AML-193 (cell line): ENCODE results near the gene RAD51B.
"Not testable (repeated sequence)": the region's sequence is repeated elsewhere in the genome, so short reads cannot be mapped to it uniquely, and the experiment has no call there.

Experiments used
- DNase-seq, 2 experiments: peaks; one replicate each; lab custom pipeline; 2025; lab: John Stamatoyannopoulos, UW

The RAD51B gene

DNA sequence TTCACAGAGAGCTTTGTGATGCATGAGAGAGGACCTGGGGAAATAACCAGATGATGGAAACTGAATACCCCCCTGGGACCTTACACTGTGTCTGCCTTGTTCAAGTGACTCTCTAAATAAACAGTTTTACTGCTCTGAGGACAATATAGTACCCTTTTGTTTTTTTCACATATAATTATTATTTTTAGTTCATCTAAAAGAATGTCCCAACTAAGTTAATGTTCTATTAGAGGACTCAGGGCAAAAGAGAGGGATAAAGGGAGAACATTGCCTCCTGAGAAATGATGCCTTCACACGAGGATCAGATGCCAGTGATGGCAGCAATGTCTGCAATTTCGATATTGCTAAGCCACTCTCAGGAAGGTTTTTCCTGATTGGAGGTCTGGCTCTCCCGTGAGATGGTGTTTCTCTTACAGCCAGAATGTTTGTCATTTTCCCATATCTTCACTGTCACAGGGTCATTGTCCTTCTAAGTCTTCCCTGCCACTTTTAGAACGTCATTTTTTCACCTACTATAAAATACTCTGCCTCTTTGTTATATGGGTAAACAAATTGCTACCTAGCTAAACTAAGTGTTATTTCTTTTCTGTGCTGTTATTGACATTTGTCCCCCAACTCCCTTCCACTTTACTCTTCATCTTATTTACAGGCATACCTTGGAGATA is 201.6 kb downstream of the RAD51B start:
- DNase-seq, result no peak

DNA sequence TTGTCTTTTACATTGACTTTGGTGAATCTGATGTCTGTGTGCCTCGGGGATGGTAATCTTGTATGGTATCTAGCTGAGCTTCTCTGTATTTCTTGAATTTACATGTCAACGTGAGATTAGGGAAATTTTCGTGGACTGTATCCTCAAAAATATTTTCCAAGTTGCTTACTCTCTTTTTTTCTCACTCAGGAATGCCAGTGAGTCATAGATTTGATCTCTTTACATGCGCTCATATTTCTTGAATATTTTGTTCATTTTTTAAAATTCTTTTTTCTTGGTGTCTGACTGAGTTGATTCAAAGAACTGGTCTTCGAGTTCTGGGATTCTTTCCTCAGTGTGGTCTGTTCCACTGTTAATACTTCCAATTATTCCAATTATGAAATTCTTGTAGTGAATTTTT is 207.7 kb downstream of the RAD51B start:
- no peak for DNase-seq

DNA sequence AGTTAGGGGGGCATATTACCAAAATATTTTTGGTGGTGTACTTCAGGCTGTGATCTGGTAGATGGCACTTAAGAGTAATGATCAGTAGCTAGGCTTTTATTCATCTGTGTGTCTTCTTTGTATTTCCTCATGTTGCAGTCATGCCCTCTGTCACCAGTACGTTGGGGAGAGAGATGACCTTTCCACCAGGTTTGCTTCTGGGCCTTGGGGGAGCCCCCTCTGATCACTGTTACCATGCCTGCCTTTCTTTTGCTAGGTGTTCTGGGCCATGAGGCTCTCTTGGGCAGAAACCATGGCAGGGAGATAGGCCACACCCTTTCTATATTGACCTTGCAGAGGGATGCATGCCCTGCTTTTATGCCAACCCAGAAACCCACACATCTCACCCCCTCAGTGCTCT is 208.5 kb downstream of the RAD51B start:
- no peak for DNase-seq

DNA sequence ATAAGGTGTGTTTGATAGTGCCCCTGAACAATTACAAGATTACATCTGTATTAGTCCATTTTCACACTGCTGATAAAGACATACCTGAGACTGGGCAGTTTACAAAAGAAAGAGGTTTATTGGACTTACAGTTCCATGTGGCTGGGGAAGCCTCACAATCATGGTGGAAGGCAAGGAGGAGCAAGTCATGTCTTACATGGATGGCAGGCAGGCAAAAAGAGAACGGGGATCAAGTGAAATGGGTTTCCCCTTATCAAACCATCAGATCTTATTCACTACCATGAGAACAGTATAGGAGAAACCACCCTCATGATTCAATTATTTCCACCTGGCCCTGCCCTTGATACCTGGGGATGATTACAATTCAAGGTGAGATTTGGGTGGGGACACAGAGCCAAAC is 211.4 kb downstream of the RAD51B start:
- not testable (repeated sequence) for DNase-seq

DNA sequence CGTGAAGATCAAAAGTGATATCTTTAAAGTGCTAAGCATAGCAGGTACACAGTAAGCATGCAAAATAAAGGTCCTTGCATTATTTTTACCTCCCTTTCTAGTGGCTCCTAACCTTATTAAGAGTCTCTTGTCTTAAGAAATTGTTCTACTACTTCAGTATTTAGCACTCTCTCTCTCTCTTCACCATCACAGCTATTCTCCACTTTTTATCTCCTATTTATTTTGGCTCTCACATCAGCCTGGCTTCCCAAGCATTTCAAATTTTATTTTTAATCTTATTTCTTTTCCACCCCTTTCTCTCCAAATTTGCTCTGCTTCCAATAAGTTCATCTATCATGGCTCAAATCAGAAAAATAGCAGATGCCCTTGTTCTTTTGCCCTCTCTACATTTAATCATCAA is 212.6 kb downstream of the RAD51B start:
- no peak for DNase-seq

DNA sequence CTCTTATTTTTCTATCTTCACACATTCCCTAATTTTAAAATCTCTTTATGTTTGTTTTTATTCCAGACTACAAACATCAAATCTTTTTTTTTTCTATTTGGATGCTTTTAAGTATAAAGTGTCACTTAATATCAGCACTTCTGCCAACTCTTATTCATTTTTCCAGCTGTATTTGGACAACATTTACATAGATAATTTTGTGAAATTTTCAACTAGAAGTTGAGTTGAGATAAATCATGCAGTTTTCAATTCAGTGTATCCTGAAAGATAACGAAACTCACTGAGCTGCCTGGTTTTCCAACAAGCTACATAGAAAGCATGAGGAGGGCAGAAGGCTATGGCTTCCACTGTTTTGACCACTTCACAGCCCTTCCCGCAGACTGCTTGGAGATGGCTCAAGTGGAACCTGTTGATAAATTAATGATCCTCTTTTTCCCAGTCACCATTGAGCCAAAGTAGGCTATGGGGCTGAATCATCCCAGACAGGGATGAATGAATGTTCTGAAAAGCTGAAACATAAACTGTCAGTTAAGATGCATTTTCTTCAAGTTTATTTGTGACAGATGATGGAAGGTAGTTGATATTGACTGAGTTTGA is 213.9 kb downstream of the RAD51B start:
- no peak for DNase-seq

DNA sequence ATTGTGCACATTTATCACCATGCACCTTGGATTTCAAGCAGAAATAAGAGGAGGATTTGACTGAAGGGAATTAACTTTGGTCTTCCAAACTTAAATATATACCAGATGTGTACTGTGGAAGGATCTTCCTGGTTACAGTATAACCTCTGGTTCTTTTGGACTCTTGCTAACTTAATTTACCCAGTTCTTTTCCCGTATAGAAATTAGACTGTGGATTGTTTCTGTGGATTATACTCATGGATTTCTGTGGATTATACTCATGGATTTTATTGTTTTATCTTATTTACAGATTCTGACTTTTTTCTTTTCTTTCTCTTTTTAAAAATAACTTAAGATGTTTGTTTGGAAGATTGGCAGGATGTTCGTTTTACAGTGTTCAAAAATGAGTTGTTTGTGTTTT is 215.3 kb downstream of the RAD51B start:
- DNase-seq, result no peak

DNA sequence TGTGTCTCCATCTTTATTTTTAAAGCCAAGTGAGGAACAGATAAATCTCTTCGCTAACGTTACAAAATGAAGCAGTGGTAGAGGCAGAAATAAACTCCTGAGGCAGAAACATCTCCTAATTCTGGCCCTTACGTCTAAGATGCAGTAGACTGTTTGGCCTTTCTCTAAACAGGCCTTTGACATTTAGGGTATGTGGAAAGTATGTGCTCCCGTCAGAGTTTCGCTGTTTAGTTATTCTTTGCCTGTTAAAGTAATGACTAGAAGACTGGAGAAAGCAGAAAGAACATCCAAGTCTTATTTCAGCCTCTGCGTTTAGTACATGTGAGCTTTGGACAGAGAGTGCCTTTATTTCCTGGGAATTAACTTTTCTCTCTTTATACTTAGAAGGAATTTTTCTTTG is 216.6 kb downstream of the RAD51B start:
- no peak for DNase-seq

DNA sequence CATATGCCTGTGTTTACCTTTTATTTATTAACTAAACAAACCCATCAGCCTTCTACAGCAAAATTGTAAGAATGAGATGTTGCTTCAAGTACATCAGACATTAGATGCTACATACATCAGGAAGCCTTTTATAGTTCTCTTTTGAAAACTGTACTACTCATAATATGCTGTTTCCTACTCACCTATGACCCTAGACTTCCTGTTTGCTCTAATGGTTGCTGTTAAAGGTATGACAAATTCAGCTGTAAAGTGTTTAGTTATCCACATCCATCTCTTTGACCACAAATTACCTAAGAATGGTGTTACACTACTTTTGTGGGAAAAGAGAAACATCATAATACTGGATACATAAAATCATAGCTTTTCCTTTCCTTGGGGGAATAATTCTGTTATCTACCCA is 220.0 kb downstream of the RAD51B start:
- DNase-seq, result no peak

DNA sequence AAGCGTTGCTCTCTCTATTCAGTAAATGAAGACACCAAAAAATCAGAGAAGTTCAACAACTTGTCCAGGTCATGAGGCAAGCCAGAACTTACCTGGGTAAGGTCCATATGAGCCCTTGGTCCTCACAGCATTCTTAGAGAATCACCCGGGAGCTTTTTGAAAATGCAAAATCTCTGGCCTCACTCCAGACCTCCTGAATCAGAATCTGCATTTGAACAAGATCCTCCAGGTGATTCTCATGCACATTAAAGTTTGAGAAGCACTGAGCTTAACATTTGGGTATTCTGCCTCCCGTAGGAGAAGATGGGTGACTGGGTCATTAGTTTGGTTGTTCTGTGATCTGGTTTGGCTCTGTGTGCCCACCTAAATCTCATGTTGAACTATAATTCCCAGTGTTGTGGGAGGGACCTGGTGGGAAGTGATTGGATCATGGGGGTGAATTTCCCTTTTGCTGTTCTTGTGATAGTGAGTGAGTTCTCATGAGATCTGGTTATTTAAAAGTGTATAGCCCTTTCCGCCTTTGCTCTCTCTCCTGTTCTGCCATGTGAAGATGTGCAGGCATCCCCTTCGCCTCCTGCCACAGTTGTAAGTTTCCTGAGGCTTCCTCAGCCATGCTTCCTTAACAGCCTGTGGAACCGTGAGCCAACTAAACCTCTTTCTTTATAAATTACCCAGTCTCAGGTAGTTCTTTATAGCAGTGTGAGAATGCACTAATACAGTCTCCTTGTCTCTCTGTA is 221.2 kb downstream of the RAD51B start:
- DNase-seq, result no peak

DNA sequence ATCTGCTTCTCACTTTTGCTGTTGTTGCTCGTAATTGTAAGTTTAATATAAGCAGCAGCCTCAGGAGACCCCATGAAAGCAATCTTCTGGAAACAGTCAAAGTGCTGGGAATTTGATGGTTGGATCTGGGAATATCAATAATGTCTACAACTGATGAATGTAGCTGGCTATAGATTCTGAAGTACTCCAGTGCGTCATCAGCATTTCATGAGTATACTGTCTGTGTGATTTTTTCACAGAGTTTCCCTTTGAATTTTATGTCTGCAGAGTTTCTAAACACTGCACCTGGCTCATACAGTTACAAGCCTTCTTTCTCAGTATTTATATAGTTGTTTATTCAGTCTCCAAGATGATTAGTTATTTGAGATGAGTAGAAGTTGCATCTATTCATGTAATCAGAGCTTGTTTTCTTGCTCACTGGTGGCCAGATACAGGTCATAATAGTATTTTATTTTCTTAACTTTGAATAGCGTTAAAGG is 222.3 kb downstream of the RAD51B start:
- no peak for DNase-seq

DNA sequence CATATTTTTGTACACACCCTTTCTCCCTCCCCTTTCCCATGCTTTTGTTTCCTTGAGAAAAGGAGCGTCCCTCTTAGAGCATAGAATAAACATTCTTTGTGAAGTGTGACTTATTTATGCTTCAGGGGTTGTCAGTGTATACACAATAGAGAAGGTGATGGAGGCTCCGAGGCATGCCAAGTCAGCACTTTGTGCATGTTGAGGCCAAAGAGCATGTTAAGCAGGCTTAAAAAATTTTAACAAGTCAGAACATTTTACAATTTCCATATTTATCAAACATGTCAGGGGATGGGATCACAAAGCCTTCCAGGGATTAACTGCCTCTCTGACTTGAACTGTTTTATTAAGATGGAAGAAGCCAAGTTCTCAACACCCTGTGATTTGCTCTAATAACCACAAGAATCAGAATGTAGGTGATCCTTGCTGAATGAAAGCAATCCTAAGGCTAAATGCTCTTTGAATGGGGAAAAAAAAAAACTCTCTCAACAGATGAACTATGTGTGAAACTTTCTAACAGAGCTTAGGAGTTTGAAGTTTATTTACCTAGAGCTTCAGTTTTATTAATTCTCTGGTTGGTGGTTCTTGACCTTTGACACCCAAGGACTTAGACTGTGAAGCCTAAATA is 223.1 kb downstream of the RAD51B start:
- DNase-seq, result no peak

DNA sequence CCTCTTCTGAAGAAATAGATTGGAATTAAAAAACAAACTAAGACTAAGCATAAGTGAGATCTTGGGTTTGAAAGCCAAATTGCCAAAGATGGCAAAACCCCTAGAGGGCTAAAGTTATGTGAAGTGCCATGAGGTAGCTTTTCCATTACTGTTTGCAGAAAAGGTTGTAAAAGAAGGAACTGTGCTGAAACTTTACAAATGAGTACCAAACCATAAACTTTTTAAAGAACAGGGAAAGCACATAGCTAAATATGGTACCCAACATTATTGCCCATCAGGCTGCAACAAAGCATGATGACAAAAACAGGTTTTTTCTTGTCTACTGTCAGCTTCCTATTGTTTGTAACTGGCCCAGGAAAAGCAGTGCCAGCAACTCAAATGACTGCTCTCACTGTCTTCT is 224.2 kb downstream of the RAD51B start:
- DNase-seq, result no peak

DNA sequence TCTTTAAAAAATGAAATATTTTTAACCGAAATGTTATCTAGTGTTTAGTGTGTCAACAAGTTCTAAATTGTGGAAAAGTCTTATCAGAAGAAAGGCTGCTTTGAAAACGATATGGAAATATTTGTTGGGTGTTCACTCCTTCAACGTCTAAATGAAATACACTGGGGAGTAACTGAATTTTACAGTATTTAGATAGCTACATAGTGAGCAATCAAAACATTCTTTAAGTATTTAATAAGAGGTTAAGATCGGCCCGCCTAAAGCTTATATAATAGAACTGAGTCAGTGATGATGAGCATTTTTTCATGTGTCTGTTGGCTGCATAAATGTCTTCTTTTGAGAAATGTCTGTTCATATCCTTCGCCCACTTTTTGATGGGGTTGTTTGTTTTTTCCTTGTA is 228.3 kb downstream of the RAD51B start:
- DNase-seq, result no peak

DNA sequence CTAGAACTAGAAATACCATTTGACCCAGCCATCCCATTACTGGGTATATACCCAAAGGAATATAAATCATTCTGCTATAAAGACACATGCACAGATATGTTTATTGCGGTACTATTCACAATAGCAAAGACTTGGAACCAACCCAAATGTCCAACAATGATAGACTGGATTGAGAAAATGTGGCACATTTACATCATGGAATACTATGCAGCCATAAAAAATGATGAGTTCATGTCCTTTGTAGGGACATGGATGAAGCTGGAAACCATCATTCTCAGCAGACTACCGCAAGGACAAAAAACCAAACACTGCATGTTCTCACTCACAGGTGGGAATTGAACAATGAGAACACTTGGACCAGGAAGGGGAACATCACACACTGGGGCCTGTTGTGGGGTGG is 229.2 kb downstream of the RAD51B start:
- not testable (repeated sequence) for DNase-seq

DNA sequence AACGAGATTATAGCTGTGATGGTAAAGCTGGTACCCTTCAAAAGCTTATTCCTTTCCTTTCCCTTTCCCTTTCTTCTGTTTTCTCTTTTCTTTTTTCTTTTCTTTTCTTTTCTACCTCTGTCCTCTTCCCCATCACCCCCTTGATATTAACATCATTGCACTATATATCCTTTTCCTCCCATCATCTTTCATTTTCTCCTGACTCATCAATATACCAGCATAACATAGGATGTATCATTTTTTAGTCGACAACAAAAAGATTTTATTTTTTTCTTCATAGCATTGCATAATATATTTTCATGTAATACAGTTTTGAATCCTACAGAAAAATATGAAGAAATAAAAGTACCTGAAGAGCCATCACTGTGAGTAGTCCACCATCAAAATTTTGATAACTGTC is 230.6 kb downstream of the RAD51B start:
- no peak for DNase-seq

DNA sequence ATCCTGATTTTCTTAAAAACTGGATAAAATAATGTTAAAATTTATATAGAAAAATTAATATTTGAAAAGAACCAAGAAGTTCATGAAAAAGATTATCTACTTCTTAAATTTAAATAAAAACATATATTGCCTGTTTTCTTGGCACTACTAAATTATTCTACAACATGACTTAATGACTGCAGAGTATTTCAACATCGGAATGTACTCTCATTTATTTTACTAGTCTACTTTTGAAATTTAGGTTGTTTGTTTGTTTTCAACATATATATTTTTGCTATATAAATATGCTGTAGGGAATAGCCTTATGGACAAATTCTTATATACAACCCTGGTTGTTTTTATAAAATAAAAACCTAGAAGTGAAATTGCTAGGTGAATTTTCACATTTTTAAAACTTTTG is 231.6 kb downstream of the RAD51B start:
- DNase-seq, result no peak

DNA sequence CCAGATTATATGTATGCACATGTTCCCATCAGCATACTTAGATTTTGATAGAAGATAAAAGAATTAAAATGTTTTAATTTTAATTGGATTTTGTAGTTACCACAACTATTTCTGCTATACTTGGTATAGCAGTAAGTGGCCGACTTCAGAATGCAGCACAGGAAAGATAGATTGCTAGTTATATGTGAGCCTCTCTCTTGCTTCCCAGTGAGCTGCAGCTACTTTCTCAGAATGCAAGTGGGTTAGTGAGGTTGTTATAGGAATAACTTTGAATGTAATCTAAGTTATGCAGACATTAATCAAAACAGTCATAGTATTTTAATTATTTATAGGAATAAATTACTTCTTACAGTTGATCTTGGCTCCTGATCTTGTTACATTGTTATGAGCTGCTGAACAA is 240.6 kb downstream of the RAD51B start:
- no peak for DNase-seq

DNA sequence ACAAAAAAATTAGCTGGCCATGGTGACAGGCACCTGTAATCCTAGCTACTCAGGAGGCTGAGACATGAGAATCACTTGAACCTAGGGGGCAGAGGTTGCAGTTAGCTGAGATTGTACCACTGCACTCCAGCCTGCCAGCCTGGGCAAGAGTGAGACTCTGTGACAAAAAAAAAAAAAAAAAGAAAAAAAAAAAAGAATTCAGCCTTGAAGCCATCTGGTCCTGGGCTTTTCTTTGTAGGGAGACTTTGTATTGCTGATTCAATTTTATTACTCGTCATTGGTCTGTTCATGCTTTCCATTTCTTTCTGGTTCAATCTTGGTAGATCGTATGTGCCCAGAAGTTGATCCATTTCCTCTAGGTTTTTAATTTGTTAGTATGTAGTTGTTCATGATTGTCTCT is 243.1 kb downstream of the RAD51B start:
- DNase-seq, result no peak

DNA sequence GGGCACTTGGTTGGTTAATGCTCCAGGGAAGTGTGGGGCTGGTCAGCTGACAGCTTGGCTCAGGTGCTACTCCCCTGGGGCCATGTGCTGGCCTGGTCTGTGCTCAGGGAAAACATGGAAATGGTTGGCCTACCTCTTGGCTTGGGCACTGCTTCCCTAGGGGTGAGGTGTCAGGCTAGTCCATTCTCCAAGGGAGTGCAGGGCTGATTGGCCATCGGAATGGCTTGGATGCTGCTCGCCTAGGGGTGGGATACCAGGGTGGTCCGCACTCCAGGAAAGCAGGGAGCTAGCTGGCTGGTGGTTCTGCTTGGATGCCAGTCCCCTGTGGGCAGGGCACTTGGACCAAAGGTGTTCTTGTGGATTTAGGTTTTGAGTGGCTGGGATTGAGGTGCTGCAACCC is 245.7 kb downstream of the RAD51B start:
- no peak for DNase-seq

DNA sequence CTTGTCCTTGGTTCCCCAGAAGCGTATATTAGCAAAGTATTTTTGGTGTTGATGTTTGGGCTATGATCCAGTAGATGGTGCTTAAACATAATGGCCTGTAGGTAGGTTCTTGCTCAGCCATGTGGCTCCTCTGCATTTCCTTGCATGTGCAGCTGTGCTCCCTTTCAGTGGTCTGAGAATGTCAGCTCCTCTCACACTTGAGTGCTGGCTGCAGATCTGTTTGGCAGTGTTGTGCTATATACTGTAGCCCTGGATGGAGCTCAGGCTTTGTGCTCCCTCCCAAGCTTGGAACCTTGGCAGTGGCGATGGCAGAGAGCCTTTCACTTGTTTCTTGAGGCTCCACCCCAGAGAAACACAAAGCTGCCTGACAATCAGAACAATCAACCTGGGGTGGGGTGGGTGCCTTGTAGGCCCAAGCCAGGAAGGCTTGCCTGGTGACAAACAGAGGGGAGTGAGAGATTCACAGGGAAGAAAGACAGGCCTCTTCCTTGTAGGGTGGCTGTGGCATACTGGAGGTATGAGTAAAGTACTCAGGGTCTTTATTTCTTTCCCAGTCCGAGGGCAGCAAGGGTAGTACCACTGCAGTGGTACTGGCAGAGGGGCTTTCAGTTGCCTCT is 255.3 kb downstream of the RAD51B start:
- DNase-seq, result no peak

DNA sequence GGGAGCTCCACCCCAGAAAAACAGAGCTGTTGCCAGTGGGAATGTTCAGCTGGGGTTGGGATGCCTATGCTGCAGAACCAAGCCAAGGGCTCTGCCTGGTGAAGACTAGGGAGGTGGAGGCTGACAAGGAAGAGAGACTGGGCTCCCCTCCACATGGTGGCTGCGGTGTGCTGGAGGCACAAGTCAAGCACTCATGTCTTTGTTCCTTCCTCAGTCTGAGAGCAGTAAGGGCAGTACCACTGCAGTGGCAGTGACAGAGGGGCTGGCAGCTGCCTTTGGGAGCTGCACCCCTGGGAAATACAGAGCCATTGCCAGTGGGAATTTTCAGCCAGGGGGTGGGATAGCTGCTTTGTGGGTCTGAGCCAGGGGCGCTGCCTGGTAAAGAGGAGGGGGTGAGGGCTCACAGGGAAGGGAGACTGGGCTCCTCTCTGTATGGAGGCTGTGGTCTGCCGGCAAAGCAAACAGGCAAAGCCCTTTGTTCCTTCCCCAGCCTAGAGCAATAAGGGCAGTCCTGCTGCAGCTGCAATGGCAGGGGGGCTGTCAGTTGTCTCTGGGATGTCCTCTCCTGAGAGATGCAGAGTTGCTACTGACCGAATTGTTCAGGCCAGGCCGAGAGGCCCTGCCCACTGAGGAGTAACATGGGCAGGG is 255.9 kb downstream of the RAD51B start:
- DNase-seq, result no peak
